GM12878 (cell line): Measurements from ENCODE around the gene NDUFA9. TPM values are rescaled to one million over a fixed set of nuclear protein-coding genes. Genes with fewer than 3 reads are reported as not detected.

Experiments used
- ATAC-seq: fragments of 200-7000 bp; cut with Tn5 transposase; 3 replicates; pipeline ENCODE4 v1.9.1; 2020; ENCODE audit warnings: mild to moderate bottlenecking, moderate library complexity
- BruUV-seq: library from RNA; stranded (reverse); fragments of 400-500 nt; replicated peaks from 2 replicates; lab custom pipeline; 2021; lab: Mats Ljungman, UMichigan
- CTCF ChIA-PET: fragments of 300-600 bp; sonication (Branson Sonifier 250); formaldehyde crosslinking; extraction: SDS; loops from one replicate; lab custom pipeline; 2021; ENCODE audit warnings: inconsistent platforms; lab: Yijun Ruan, JAX
- POLR2A ChIA-PET: fragments of 350-600 bp; formaldehyde crosslinking; extraction: SDS; loops from one replicate; lab custom pipeline; 2021; ENCODE audit warnings: inconsistent platforms; lab: Charles Lee
- RAD21 ChIA-PET: fragments of 300-600 bp; sonication (Branson Sonifier 250); formaldehyde crosslinking; loops from one replicate; lab custom pipeline; 2023; ENCODE audit warnings: antibody characterized with exemption; ENCODE audit not compliant: unreplicated experiment; lab: Charles Lee
- SMC1A ChIA-PET: fragments of 300-600 bp; sonication (Branson Sonifier 250); formaldehyde crosslinking; loops from one replicate; lab custom pipeline; 2023; ENCODE audit not compliant: unreplicated experiment, uncharacterized antibody; lab: Charles Lee
- DNase-seq: peaks from one replicate; pipeline ENCODE4 v3.0.0-alpha.2; 2011; ENCODE audit warnings: low read depth, low spot score
- FAIRE-seq: peaks from 3 replicates; lab custom pipeline; 2011; peaks lifted over from hg19 to GRCh38; lab: Jason Lieb, UNC
- H2AFZ ChIP-seq: 2 replicates; pipeline ENCODE4 v1.6.0; 2011; ENCODE audit warnings: low read depth, low read length, control low read depth; ENCODE audit not compliant: control insufficient read depth
- H3K27ac ChIP-seq: 2 replicates; pipeline ENCODE4 v1.5.1; 2011; ENCODE audit warnings: control low read depth; ENCODE audit not compliant: control insufficient read depth, insufficient read depth
- H3K27me3 ChIP-seq, 2 experiments: replicated peaks in 1 of 2; 2 replicates each; pipeline versions ENCODE4 v1.6.0 to v1.6.1; 2011; ENCODE audit warnings: low read length in 1 of 2; ENCODE audit not compliant: control insufficient read depth in 2 of 2, insufficient read depth in 2 of 2
- H3K36me3 ChIP-seq, 2 experiments: 2 replicates each; pipeline ENCODE4 v1.5.1; 2011; ENCODE audit warnings: low read length in 1 of 2; ENCODE audit not compliant: control insufficient read depth in 2 of 2, insufficient read depth in 2 of 2
- H3K4me1 ChIP-seq: 2 replicates; pipeline ENCODE4 v1.6.1; 2011; ENCODE audit warnings: mild to moderate bottlenecking, low read length, moderate library complexity, mixed read lengths; ENCODE audit not compliant: control insufficient read depth, insufficient read depth
- H3K4me2 ChIP-seq: 2 replicates; pipeline ENCODE4 v1.6.0; 2011; ENCODE audit warnings: control low read depth; ENCODE audit not compliant: control insufficient read depth, insufficient read depth
- H3K4me3 ChIP-seq: fragments of 200-600 bp; sonication (generic); 2 replicates; pipeline ENCODE4 v1.5.1; 2016
- H3K79me2 ChIP-seq: 2 replicates; pipeline ENCODE4 v1.6.0; 2011; ENCODE audit warnings: low read length; ENCODE audit not compliant: control insufficient read depth, insufficient read depth
- H3K9ac ChIP-seq: 2 replicates; pipeline ENCODE4 v1.8.0; 2011; ENCODE audit warnings: low read length, control low read depth, mixed read lengths; ENCODE audit not compliant: control insufficient read depth, insufficient read depth
- H3K9me3 ChIP-seq: replicated peaks from 3 replicates; pipeline ENCODE4 v1.5.1; 2011; ENCODE audit warnings: mild to moderate bottlenecking, low read length; ENCODE audit not compliant: control insufficient read depth, insufficient read depth
- H4K20me1 ChIP-seq: 2 replicates; pipeline ENCODE4 v1.6.0; 2011; ENCODE audit not compliant: control insufficient read depth, insufficient read depth
- BCL11A ChIP-seq: IDR thresholded peaks from 2 replicates; pipeline ENCODE4 v1.6.1; 2011; ENCODE audit warnings: low read depth, low read length
- EED ChIP-seq: sonication (generic); IDR thresholded peaks from 2 replicates; pipeline ENCODE4 v1.6.1; 2016; ENCODE audit warnings: antibody characterized with exemption, low read depth
- HDAC6 ChIP-seq: fragments of 200-600 bp; sonication (generic); IDR thresholded peaks from one replicate; pipeline ENCODE4 v1.8.0; 2017; ENCODE audit warnings: antibody characterized with exemption; ENCODE audit not compliant: unreplicated experiment
- STAT1 ChIP-seq: fragments of 450-650 bp; conservative IDR thresholded peaks from 2 replicates; pipeline ENCODE4 v1.6.1; 2014; ENCODE audit warnings: antibody characterized with exemption, mild to moderate bottlenecking
- TCF7 ChIP-seq: IDR thresholded peaks from 2 replicates; pipeline ENCODE4 v1.6.1; 2014; ENCODE audit warnings: antibody characterized with exemption, borderline replicate concordance
- ZBTB33 ChIP-seq: fragments of 450-650 bp; IDR thresholded peaks from 2 replicates; pipeline ENCODE4 v1.6.1; 2017; ENCODE audit warnings: mild to moderate bottlenecking
- WGBS: methylation state at CpG from one replicate; pipeline ENCODE4 v1.1.6; 2016; ENCODE audit warnings: low lambda C conversion rate; ENCODE audit not compliant: insufficient replicate concordance, insufficient coverage; ENCODE audit errors: missing lambda C conversion rate; 5-methylcytosine and 5-hydroxymethylcytosine counted together
- in situ Hi-C: fragments of 300-500 bp; cut with MboI; formaldehyde crosslinking; loops from 9 replicates; pipeline ENCODE4 v1.14.3; 2018; ENCODE audit warnings: mixed read lengths
- intact Hi-C: fragments of 100-400 bp; cut with micrococcal nuclease; formaldehyde crosslinking; loops from one replicate; pipeline ENCODE4 v1.14.2; 2022; ENCODE audit not compliant: unreplicated experiment
- polyA plus RNA-seq, 11 experiments: library from polyadenylated mRNA; depleted of rRNA in 4 of 11; unstranded in 6 of 11; stranded (reverse) in 5 of 11; fragments of >200 nt; fragmentation: Nextera tagmentation in 4 of 11; fragmentation: Illumina TruSeq in 1 of 11; extraction: Ambion mirVana in 4 of 11; extraction: Trizol in 1 of 11; gene quantifications; 1 replicate in 1 of 11; 2 replicates in 10 of 11; pipeline versions ENCODE4 v1.2.1 to v1.2.3, GENCODE V29; 2011 to 2016; ENCODE audit warnings: inconsistent platforms in 2 of 11, missing spikeins in 2 of 11, low read depth in 1 of 11
- total RNA-seq, 4 experiments: library from RNA; depleted of rRNA in 3 of 4; stranded (reverse); fragments of >200 nt in 3 of 4; fragmentation: Illumina TruSeq in 1 of 4; extraction: Trizol in 1 of 4; gene quantifications; 2 replicates each; pipeline versions ENCODE4 v1.2.1 to v1.2.3, GENCODE V29; 2013 to 2021

The NDUFA9 gene
- total and polyA plus RNA-seq, 10 of the 15 experiments (the other 5 are each of a cell fraction or from before 2014, with no cell fraction given): 95.2 to 472 (median 151) TPM

DNA sequence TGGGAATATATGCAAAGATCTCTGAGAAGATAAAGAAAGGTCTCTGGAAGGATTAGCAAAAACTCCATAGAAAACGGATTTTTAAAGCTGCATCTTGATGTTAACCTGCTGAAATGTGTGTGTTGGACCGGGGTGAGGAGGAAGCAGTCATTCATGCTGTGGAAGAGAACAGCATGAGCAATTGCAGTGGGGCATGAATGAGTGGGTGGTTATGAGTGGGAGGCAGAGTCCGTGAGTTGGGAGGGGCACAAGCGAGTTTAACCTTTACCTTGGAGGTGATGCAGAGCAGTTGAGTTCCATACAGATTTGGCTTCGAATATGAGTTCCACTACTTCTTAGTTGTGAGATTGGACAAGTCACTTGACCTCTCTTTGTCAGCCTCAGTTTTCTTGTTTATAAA is 41.8 kb downstream of the NDUFA9 start:
- in situ Hi-C loops: no loop called here
- Histone ChIP-seq H3K36me3 (peaks cover 2 to 19% of the 10 kb centered on the region in 2 experiments), H4K20me1 (no peaks in the 10 kb centered on the region), H3K27ac (no peak overlapping the region), H3K79me2 (no peaks in the 10 kb centered on the region), H3K4me3 (no peak overlapping the region)
- DNase-seq: no peak
- POLR2A ChIA-PET: no interaction called here
- no TSS peak for BruUV-seq
- no peak for TF ChIP-seq HDAC6
- TF ChIP-seq BCL11A: no peak
- no peak for TF ChIP-seq EED
- no peak for TF ChIP-seq STAT1
- no peak for TF ChIP-seq ZBTB33
- TF ChIP-seq TCF7: no peak
- TF ChIP-seq, all 136 proteins: peak for 0
- Histone ChIP-seq H3K27me3 (no peaks in the 10 kb centered on the region), H3K9me3 (no peaks in the 10 kb centered on the region), H3K4me2 (no peak overlapping the region), H3K4me1 (no peaks in the 10 kb centered on the region), H3K9ac (no peak overlapping the region), H2AFZ (no peak overlapping the region)
- CTCF ChIA-PET: interaction anchor here (0.6 kb wide), 1 partner anchor 223 kb away, joined by 3 read pairs; no protein-coding TSS in a partner anchor
- RAD21 ChIA-PET: no interaction called here
- ATAC-seq: no peak
- SMC1A ChIA-PET: no interaction called here
- FAIRE-seq: no peak
- intact Hi-C loops: no loop called here
- WGBS: 90% methylated on average over 5 of the region's 5 CpGs

Other genes with a start within 250 kb of the NDUFA9 start
- gene FGF6, start 203.3 kb upstream of the NDUFA9 start, total RNA-seq (2014; rRNA removed): not detected in 2 replicates
- gene FGF6, start 203.3 kb upstream of the NDUFA9 start, total RNA-seq (2014; rRNA removed; fragmentation: Illumina TruSeq; extraction: Trizol): not detected in 2 replicates
- gene FGF6, start 203.3 kb upstream of the NDUFA9 start, total RNA-seq (2021): not detected in 2 replicates
- not detected in 2 replicates for gene FGF6, start 203.3 kb upstream of the NDUFA9 start, polyA plus RNA-seq (2011; rRNA removed)
- gene FGF6, start 203.3 kb upstream of the NDUFA9 start, polyA plus RNA-seq (2014; fragmentation: Illumina TruSeq; extraction: Trizol): not detected in 2 replicates
- gene FGF6, start 203.3 kb upstream of the NDUFA9 start, polyA plus RNA-seq (2014; fragmentation: Nextera tagmentation; extraction: Ambion mirVana): not detected
- not detected in 2 replicates for gene FGF6, start 203.3 kb upstream of the NDUFA9 start, polyA plus RNA-seq (2014; rRNA removed)
- not detected for gene FGF6, start 203.3 kb upstream of the NDUFA9 start, polyA plus RNA-seq (2016; fragmentation: Nextera tagmentation; extraction: Ambion mirVana)
- gene RAD51AP1, start 110.2 kb upstream of the NDUFA9 start, total RNA-seq (2014; rRNA removed): 22.3 and 32.6 TPM in 2 replicates
- gene RAD51AP1, start 110.2 kb upstream of the NDUFA9 start, total RNA-seq (2014; rRNA removed; fragmentation: Illumina TruSeq; extraction: Trizol): 44.9 and 48.7 TPM in 2 replicates
- 29.7 and 31.9 TPM in 2 replicates for gene RAD51AP1, start 110.2 kb upstream of the NDUFA9 start, total RNA-seq (2021)
- 47.5 and 87.5 TPM in 2 replicates for gene RAD51AP1, start 110.2 kb upstream of the NDUFA9 start, polyA plus RNA-seq (2011; rRNA removed)
- 56.7 and 69.4 TPM in 2 replicates for gene RAD51AP1, start 110.2 kb upstream of the NDUFA9 start, polyA plus RNA-seq (2014; fragmentation: Illumina TruSeq; extraction: Trizol)
- gene RAD51AP1, start 110.2 kb upstream of the NDUFA9 start, polyA plus RNA-seq (2014; fragmentation: Nextera tagmentation; extraction: Ambion mirVana): 10 to 100 TPM; 71.4 to 86.0 TPM
- gene RAD51AP1, start 110.2 kb upstream of the NDUFA9 start, polyA plus RNA-seq (2014; rRNA removed): 24.8 and 29.6 TPM in 2 replicates
- gene RAD51AP1, start 110.2 kb upstream of the NDUFA9 start, polyA plus RNA-seq (2016; fragmentation: Nextera tagmentation; extraction: Ambion mirVana): 10 to 100 TPM; 53.0 to 60.0 TPM
- 47.5 and 53.9 TPM in 2 replicates for gene DYRK4, start 86.9 kb upstream of the NDUFA9 start, total RNA-seq (2014; rRNA removed)
- 43.7 and 44.1 TPM in 2 replicates for gene DYRK4, start 86.9 kb upstream of the NDUFA9 start, total RNA-seq (2014; rRNA removed; fragmentation: Illumina TruSeq; extraction: Trizol)
- 29.9 and 30.8 TPM in 2 replicates for gene DYRK4, start 86.9 kb upstream of the NDUFA9 start, total RNA-seq (2021)
- gene DYRK4, start 86.9 kb upstream of the NDUFA9 start, polyA plus RNA-seq (2011; rRNA removed): 52.1 and 54.9 TPM in 2 replicates
- 39.5 and 52.7 TPM in 2 replicates for gene DYRK4, start 86.9 kb upstream of the NDUFA9 start, polyA plus RNA-seq (2014; fragmentation: Illumina TruSeq; extraction: Trizol)
- 10 to 100 TPM; 61.4 to 66.7 TPM for gene DYRK4, start 86.9 kb upstream of the NDUFA9 start, polyA plus RNA-seq (2014; fragmentation: Nextera tagmentation; extraction: Ambion mirVana)
- gene DYRK4, start 86.9 kb upstream of the NDUFA9 start, polyA plus RNA-seq (2014; rRNA removed): 46.1 and 56.1 TPM in 2 replicates
- 10 to 100 TPM; 41.4 to 43.0 TPM for gene DYRK4, start 86.9 kb upstream of the NDUFA9 start, polyA plus RNA-seq (2016; fragmentation: Nextera tagmentation; extraction: Ambion mirVana)
- gene AKAP3, start 63 bp upstream of the NDUFA9 start, total RNA-seq (2014; rRNA removed): 0.68 and 2.5 TPM in 2 replicates
- gene AKAP3, start 63 bp upstream of the NDUFA9 start, total RNA-seq (2014; rRNA removed; fragmentation: Illumina TruSeq; extraction: Trizol): 1.2 and 1.5 TPM in 2 replicates
- gene AKAP3, start 63 bp upstream of the NDUFA9 start, total RNA-seq (2021): 1.5 TPM in 2 replicates
- 1.0 and 1.6 TPM in 2 replicates for gene AKAP3, start 63 bp upstream of the NDUFA9 start, polyA plus RNA-seq (2011; rRNA removed)
- gene AKAP3, start 63 bp upstream of the NDUFA9 start, polyA plus RNA-seq (2014; fragmentation: Illumina TruSeq; extraction: Trizol): 1.3 and 4.4 TPM in 2 replicates
- under 1 TPM; 0.40 to 0.47 TPM for gene AKAP3, start 63 bp upstream of the NDUFA9 start, polyA plus RNA-seq (2014; fragmentation: Nextera tagmentation; extraction: Ambion mirVana)
- gene AKAP3, start 63 bp upstream of the NDUFA9 start, polyA plus RNA-seq (2014; rRNA removed): 0.97 and 1.7 TPM in 2 replicates
- 1 to 10 TPM; 1.9 to 2.4 TPM for gene AKAP3, start 63 bp upstream of the NDUFA9 start, polyA plus RNA-seq (2016; fragmentation: Nextera tagmentation; extraction: Ambion mirVana)
- gene GALNT8, start 71.3 kb downstream of the NDUFA9 start, total RNA-seq (2014; rRNA removed): 0.23 and 0.44 TPM in 2 replicates
- gene GALNT8, start 71.3 kb downstream of the NDUFA9 start, total RNA-seq (2014; rRNA removed; fragmentation: Illumina TruSeq; extraction: Trizol): 0.31 and 0.32 TPM in 2 replicates
- gene GALNT8, start 71.3 kb downstream of the NDUFA9 start, total RNA-seq (2021): 0.43 and 0.56 TPM in 2 replicates
- gene GALNT8, start 71.3 kb downstream of the NDUFA9 start, polyA plus RNA-seq (2011; rRNA removed): 0.71 and 0.81 TPM in 2 replicates
- gene GALNT8, start 71.3 kb downstream of the NDUFA9 start, polyA plus RNA-seq (2014; fragmentation: Illumina TruSeq; extraction: Trizol): 0.33 and 0.46 TPM in 2 replicates
- gene GALNT8, start 71.3 kb downstream of the NDUFA9 start, polyA plus RNA-seq (2014; fragmentation: Nextera tagmentation; extraction: Ambion mirVana): under 1 TPM; 0.16 TPM
- gene GALNT8, start 71.3 kb downstream of the NDUFA9 start, polyA plus RNA-seq (2014; rRNA removed): 0.34 and 0.81 TPM in 2 replicates
- under 1 TPM in 1 of 2 experiments, not detected in 1; 0.14 TPM for gene GALNT8, start 71.3 kb downstream of the NDUFA9 start, polyA plus RNA-seq (2016; fragmentation: Nextera tagmentation; extraction: Ambion mirVana)